ENCODE data around the gene RABGAP1.

The RABGAP1 gene

GRCh38 chr9:123099548-123099947, 158.7 kb downstream of the RABGAP1 start:
- TF ChIP-seq CTCF (IDR thresholded peaks at IDR 0.05; ENCODE audit: low read depth, low read length) = no peak
- no peak overlapping the region for H3K4me3 ChIP-seq (ENCODE audit: low read depth, low read length)
- DNase-seq = no peak
- no peaks in the 10 kb centered on the region for H3K9me3 ChIP-seq (ENCODE audit: severe bottlenecking)
- H3K27me3 ChIP-seq (ENCODE audit: insufficient read depth, low read depth, severe bottlenecking) = no peaks in the 10 kb centered on the region
- no peak overlapping the region for H3K27ac ChIP-seq
- peaks cover 88% of the 10 kb centered on the region for H3K36me3 ChIP-seq

DNA sequence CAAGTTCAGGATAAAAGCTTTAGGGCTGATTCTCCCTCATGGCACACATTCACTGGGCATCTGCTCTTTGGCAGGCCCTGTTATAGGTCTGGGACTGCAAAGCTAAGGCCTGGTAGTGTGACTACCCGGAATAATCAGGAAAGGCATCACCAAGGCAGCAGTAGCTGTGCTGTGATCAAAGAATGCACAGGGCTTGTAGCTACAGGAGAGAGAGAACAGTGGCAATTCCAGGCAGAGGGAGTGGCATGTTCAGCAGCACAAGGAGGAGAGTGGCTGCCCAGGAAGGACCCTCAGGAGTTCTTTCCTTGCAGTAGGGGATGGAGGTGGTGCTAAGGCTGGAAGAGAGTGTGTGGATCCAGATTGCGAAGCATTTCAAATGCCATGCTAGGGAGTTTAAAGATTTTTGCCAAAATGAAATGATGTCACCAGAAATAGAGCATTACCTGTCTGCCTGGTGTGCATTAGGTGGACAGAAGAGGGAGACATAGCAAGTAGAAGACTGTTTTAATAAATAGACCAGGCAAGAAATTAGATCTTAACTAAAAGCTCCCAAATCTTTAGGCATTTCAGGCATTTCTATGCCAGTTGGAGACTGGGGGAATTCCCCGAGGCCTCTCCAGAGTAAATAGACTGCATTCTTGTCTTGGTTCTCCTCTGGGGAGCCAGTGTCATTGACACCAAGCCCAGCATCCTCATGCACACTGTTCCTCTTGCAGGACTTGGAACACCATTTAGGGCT, 161.7 kb downstream of the RABGAP1 start:
- Histone ChIP-seq H3K36me3 (peaks cover 75% of the 10 kb centered on the region), H3K27me3 (ENCODE audit: insufficient read depth, low read depth, severe bottlenecking) (no peaks in the 10 kb centered on the region), H3K9me3 (ENCODE audit: severe bottlenecking) (no peaks in the 10 kb centered on the region), H3K4me3 (ENCODE audit: low read depth, low read length) (no peak overlapping the region), H3K27ac (no peak overlapping the region)
- no peak for DNase-seq
- TF ChIP-seq CTCF (IDR thresholded peaks at IDR 0.05; ENCODE audit: low read depth, low read length) = peak; percentile 22; the same call in 1 of the 2 replicates

DNA sequence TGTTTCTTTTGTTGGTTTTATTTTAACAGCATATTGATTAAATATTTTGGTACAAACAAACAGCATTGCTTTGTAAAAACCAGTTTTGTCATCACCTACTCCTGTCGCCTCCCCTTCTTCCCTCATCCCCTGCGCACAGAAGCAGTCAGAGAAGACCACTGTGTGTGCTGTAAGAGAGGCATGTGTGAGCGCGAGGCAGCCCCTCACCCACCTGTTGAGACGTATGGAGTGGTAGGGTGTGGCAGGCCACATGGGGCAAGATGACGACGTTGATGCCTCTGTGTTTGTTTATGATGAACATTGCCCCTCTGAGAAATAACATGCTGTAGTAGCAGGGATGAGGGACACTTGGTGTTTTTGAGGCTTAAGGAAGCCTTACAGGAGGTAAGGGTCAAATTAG, 164.0 kb downstream of the RABGAP1 start:
- no peak for DNase-seq
- Histone ChIP-seq H3K27ac (no peak overlapping the region), H3K27me3 (ENCODE audit: insufficient read depth, low read depth, severe bottlenecking) (no peaks in the 10 kb centered on the region), H3K9me3 (ENCODE audit: severe bottlenecking) (no peaks in the 10 kb centered on the region), H3K4me3 (ENCODE audit: low read depth, low read length) (no peak overlapping the region), H3K36me3 (peaks cover 74% of the 10 kb centered on the region)
- TF ChIP-seq CTCF (IDR thresholded peaks at IDR 0.05; ENCODE audit: low read depth, low read length) = no peak

DNA sequence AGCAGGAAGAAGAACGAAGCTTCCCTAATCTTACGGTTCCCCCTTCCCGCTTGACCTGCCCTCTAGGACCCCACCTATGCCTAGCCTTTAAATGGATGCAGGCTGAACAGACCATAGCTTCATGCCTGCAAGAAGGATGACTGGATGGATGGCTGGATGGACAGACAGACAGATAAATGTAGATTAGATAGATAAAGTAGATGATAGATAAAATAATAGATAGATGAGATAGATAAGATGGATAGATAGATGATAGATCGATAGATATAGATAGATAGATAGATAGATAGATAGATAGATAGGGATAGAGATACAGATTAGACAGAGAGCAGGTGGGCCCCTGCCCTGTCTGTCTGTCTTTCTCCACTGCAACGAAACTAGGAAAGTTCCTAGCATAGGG, 164.7 kb downstream of the RABGAP1 start:
- DNase-seq = no peak
- H3K4me3 ChIP-seq (ENCODE audit: low read depth, low read length) = no peak overlapping the region
- H3K36me3 ChIP-seq = peaks cover 67% of the 10 kb centered on the region
- no peak for TF ChIP-seq CTCF (IDR thresholded peaks at IDR 0.05; ENCODE audit: low read depth, low read length)
- no peaks in the 10 kb centered on the region for H3K27me3 ChIP-seq (ENCODE audit: insufficient read depth, low read depth, severe bottlenecking)
- H3K9me3 ChIP-seq (ENCODE audit: severe bottlenecking) = no peaks in the 10 kb centered on the region
- H3K27ac ChIP-seq = no peak overlapping the region

DNA sequence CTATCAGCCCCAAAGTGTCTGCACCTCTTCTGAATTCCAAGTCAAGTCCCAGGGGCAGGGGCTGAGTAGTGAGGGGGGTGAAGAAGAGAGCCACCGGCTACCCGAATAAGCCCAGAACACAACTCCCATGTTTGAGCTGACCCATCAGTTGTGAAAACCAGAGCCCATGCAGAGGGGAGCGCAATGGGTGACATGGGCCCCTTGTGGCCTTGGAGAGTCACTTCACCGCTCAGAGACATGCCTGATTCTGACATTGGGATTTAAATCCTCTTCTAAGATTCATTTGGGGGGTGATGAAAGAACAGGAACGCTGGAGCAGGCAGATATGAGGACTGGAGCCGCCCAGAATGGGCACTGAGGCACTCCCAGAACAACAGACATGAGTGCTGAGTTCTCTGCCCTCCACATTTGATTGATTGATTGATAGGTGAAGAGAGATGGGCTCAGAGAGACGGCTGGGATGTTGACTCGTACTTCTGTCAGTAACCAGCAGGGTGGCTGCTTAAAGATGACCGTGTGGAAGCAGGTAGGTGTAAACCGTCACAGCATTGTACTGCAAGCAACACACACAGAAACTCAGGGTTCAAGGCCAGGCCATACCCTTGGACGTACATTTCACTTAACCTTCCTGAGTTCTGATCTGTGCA, 166.9 kb downstream of the RABGAP1 start:
- no peak for TF ChIP-seq CTCF (IDR thresholded peaks at IDR 0.05; ENCODE audit: low read depth, low read length)
- H3K36me3 ChIP-seq = peaks cover 54% of the 10 kb centered on the region
- H3K27ac ChIP-seq = no peak overlapping the region
- no peak for DNase-seq
- no peak overlapping the region for H3K4me3 ChIP-seq (ENCODE audit: low read depth, low read length)
- H3K9me3 ChIP-seq (ENCODE audit: severe bottlenecking) = no peaks in the 10 kb centered on the region
- H3K27me3 ChIP-seq (ENCODE audit: insufficient read depth, low read depth, severe bottlenecking) = no peaks in the 10 kb centered on the region

All from WERI-Rb-1 (cell line).